T-helper 2 cell (primary cell): ENCODE data around the gene CBLL1.

Experiments used
- DNase-seq, 5 experiments: peaks; one replicate each; pipeline versions ENCODE4 v3.0.0 to v3.0.0-alpha.2; 2012 to 2022
- total RNA-seq, 2 donors: gene quantifications; one replicate each; lab custom pipeline; 2026; lab: John Stamatoyannopoulos, UW

The CBLL1 gene
- total RNA-seq: 36.2 to 62.8 reads per million in 2 donors

- DNase-seq: peak; percentile 91 to 98 (median 97)
Measured at GRCh38 chr7:107743567-107744344, at the start of gene CBLL1. CBLL1 (plus strand) TSS chr7:107744142; CDS start chr7:107744164, 22 bp downstream.

DNA sequence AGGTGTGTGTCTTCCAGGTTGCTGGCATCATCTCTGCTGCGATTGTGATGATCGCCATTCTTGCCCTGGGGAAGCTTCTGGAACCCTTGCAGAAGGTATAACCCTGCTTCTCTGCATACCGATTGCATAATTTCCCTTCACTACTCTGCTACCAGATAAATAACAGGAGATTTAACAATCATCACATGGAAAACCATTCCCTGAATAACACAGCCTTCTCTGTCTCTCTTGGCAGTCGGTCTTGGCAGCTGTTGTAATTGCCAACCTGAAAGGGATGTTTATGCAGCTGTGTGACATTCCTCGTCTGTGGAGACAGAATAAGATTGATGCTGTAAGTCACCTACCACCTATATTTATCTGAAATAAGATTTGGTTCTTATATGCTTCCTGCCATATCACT lies 49.6 kb upstream of the CBLL1 start:
- DNase-seq: no peak

DNA sequence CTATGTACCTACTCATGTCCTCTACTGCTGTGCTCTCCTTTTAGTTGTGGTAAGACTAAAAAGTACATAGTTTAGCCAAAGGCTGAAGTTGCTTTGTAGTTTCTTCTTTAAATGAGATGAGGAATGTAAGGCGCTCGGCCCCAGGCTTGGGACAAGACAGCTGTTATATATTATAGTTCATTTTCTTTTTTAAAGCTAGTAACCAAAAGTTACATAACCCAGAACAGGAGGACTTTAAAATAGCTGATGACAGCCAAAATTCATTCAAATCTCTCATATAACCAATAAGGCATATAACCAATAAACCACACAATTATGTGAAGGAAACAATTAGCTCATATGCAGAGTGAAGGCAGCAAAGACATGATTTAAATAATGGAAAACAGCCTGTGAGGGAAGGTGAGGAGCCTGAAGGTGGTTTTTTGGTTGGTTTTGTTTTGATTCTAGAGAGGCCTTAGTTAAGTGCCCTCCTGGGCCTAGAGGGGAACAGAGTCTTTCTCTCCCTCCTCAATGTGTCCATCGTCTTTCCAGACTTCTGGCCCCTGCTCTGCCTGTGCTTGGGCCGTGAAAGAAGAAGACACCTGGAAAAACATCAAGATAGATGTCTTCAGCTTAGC lies 47.5 kb upstream of the CBLL1 start:
- no peak for DNase-seq

DNA sequence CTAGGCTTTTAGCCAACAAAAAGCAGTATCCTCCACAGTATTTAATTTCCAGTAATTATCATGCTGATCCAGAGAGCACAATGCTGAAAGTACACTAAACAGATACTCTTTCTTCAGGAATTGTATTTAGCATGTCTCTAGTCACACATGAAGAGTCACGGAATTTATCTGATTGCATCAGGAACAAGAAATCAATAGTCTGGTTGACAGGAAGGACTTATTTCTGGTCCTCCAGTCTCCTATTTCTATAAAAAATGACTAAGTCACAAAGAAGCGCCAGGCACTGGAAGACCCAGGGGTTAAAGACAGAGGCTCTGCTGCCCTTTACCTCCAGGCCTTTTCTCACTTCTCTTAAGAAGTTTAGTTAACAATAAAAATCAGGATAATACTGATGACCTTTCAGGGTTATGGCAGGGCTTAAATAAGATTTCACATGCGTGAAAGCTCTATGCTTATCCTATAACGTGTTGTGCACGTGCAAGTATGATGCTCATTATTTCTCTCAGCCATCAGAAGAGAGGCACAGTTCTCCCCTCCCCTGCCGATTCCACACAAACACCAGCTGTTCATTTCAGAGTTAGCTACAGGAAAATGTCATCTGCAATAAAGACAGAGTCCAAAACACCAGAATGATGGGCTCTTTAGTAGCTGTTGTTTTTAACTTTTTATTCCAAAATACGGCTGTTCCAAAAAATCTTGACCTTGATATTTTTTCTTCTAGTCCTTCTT lies 46.5 kb upstream of the CBLL1 start:
- DNase-seq: no peak

- no peak for DNase-seq
Measured at GRCh38 chr7:107700570-107700969, 43.4 kb upstream of the CBLL1 start.

- no peak for DNase-seq
Measured at GRCh38 chr7:107701191-107701590, 42.8 kb upstream of the CBLL1 start.

DNA sequence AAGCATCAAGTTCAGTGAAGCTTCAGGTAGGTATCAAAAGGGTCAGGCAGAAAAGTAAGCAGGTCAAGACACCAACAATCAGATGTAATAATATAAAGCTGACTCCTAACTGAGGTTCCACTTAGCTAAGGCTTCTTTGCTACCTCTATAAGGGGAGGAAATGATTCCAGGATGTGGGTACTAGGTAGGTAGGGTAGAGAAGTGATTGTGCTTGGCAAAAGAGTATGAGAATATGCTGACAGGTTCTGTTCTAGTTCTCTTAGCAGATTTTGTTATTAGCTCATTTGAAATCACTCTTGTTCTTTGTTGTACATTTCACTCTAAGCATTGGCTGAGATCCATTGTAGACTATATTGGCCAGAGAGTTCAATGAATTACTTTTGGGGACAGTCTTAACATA lies 40.7 kb upstream of the CBLL1 start:
- no peak for DNase-seq

- no peak for DNase-seq
Measured at GRCh38 chr7:107703872-107704271, 40.1 kb upstream of the CBLL1 start.

DNA sequence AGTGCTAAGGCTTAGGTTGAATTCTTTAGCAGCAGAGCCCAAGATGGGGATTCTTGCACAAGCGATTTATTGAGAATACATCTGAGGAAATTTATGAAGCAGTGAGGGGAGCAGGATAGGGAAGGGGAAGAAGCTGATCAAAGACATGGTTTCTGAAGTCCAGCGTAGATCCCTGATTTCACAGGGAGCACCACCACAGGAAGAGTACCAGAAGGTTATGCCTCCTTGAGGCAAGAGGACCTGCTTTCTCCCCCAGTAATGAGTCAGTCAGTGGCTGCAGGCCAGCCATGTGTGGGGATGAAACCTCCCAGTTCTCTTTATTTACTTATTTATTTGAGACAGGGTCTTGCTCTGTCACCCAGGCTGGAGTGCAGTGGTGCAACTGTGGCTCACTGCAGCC lies 35.0 kb upstream of the CBLL1 start:
- DNase-seq: no peak

DNA sequence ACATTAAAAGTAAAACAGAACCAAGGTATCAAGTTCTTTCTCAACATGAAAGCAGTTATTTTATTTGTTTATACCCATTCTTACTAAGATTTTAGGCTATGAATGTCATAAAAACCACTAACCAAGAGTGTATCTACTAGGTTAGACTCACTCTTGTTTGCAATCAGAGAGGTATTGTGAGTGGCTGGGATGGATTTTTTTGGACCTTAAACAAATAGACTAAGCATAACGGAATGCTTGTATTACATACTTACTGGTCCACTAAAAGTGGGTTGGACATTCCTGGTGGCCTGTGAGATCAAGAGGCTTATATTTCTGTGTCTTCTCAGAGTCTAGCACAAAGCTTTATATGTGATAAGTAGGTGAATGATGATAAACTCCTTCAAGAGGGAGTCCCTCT lies 32.6 kb upstream of the CBLL1 start:
- DNase-seq: no peak

DNA sequence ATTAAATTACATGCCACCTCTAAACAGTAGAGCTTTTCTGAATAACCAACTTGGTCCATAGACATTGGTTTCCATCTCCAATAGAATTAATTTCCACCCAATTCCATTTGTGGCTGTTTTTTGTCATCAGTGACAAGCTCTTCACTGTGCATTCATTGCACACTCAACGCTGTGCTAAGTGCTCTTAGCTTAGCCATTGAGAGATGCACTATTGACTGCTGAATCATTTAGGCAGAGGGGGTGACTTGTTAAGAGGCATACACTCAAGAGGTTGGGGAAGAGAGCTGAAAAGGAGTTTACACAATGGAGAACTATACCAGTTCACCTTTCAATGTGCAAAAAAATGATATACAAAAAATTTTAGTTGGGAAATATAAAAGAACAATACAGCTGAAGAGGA lies 31.9 kb upstream of the CBLL1 start:
- DNase-seq: no peak

- no peak for DNase-seq
Measured at GRCh38 chr7:107712896-107713295, 31.0 kb upstream of the CBLL1 start.

DNA sequence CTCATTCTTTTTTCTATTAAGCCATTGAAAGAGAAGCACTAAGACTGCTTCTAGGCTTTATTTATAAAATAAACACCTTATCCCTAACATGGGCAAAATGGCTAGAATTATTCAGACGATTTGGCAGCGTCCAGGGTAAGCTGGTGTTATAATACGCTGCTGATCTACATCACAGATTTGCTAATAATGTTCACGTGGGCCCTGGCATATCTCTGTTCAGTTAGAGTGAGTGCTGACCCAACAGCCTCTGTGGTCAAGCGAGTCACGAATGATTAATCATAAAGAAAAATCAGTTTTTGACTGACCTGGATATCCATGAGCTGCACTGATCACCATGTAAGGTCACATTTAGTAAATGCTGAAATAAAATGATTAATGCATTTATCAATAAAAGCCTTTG lies 28.4 kb upstream of the CBLL1 start:
- no peak for DNase-seq

GRCh38 chr7:107718456-107719193 lies 25.3 kb upstream of the CBLL1 start:
- DNase-seq: no peak

GRCh38 chr7:107721286-107721685 lies 22.7 kb upstream of the CBLL1 start:
- no peak for DNase-seq

DNA sequence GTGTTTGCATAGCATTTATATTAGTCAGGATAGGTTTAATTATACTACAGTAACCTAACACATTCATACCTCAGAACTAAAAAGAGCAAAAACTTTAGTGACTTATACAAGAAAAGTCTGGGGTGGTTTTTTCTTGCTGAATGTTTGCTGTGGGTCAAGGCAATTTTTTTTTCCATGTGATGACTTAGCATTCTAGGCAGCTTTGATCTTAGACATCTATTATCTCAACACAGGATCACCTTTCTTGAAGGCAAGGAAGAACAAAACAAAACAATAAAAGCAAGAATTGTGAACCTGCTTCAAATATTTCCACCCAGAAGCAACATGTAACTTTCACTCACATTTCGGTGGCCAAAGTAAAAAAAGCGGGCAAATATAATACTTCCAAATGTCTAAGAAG lies 20.7 kb upstream of the CBLL1 start:
- DNase-seq: no peak

DNA sequence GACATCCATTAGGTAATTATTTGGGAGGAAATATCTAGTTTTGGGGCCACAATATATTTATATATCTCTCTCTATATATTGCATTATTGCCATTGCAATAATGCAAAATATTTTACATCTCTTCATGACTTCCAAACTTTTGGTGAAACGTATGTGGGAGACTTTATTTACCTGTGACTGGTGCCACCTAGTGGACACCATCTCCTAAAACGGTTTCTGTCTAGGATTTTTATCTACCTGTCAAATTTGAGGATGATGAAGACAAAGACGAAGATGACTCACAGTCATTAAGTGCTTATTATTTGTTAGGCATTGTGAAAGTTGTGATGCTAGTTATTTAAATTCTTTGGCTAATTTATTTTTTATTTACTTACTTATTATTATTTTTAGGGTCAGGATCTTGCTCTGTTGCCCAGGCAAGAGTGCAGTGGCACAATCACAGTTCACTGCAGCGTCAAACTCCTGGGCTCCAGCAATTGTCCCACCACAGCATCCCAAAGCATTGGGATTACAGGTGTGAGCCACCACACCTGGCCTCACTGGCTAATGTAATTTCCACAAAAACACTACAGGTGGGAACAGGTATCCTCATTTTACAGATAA lies 18.7 kb upstream of the CBLL1 start:
- DNase-seq: peak in 2 of 5 experiments; percentile 14 to 62

DNA sequence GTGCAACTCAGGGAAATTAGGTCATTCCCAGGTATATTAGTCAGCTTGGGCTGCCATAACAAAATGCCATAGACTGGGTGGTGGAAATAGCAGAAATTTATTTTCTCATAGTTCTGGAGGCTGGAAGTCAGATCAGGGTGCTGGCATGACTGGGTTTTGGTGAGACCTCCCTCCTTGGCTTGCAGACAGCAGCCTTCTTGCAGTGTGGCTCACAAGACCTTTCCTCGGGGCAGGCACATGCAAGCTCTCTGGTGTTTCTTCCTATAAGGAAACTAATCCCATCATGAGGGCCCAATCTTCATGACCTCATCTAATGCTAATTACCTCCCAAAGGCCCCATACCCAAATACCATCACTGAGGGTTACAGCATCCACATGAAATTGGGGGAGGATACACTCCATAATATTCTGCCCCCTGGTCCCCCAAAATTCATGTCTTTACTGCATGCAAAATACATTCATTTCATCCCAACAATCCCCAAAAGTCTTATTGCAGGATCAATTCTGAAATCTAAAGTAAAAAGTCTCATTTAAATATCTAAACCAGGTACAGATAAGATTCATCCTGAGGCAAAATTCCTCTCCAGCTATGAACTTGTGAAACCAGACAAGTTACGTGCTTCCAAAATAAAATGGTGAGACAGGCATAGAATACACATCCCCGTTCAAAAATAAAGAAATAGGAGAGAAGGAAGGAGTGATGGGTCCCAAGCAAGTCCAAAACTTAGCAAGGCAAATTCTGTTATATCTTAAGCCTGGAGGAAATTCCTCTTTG lies 17.4 kb upstream of the CBLL1 start:
- DNase-seq: no peak

DNA sequence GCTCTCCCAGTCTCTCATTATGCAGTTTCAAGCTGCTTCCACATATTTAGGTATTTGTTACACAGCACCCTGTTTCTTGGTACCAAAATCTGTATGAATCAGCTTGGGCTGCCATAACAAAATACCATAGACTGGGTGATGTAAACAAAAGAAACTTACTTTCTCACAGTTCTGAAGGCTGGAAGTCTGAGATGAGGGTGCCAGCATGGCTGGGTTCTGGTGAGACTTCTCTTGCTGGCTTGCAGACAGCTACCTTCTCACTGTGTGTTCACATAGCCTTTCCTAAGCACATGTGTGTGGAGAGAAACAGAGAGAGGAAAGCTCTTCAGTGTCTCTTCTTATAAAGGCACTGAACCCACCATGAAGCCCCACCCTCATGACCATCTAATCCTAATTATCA lies 15.7 kb upstream of the CBLL1 start:
- no peak for DNase-seq

GRCh38 chr7:107742678-107743566 lies 1.0 kb upstream of the CBLL1 start:
- DNase-seq: peak in 2 of 5 experiments; percentile 36 to 59

GRCh38 chr7:107744345-107744750 lies 406 bp downstream of the CBLL1 start:
- DNase-seq: no peak
